ENCODE data around the gene APOBEC2.

The APOBEC2 gene

DNA sequence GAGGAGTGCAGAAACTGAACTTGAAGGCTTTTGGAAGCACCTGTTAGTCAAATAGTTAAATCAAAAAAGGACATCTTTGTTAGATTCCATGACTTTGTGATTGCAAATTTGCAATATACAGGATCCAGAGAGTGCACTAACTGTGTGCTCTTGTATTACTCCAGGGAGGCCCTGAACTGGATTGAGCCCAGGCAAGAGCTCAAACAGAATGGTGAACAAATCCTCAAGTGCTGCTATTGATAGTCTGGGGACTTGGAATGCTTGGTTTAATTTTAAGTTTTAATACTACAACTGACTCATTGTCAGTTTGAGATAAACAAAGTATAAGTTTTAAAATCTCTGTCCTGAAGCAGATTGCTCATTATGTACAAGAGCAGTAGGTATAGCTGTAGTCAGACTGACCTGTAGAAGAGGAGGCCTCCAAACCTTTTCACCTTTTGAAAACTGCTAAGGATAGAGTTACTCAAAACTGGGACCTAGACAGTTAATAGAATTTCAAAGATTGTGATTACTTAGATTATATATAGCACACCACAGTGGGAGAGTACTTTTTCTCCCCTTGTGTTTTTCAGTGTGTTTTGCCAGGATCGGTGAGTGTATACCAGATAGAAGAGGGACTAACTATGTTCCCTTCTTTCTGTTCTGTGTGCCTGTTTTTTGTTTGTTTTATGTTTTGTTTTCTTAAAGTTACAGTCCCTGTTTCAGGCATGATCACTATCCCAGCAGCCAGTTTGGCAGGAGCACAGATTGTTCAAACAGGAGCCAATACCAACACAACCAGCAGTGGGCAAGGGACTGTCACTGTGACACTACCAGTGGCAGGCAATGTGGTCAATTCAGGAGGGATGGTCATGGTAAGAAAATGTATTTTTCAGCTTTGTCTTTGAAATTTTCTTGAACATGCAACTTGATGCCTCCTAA lies 38.1 kb downstream of the APOBEC2 start:
- Histone ChIP-seq H2BK120ac (ENCODE audit: low read depth, low read length) (no peak overlapping the region), H2BK15ac (ENCODE audit: low read depth, poor library complexity, severe bottlenecking) (no peak overlapping the region), H3K23ac (ENCODE audit: low read length in 2 of 2) (no peak overlapping the region), H3K27me3 (ENCODE audit: control insufficient read depth in 1 of 2, insufficient read depth in 1 of 2, low read length in 2 of 2) (no peaks in the 10 kb centered on the region), H3K4me1 (ENCODE audit: control insufficient read depth, insufficient read depth, low read depth, low read length) (peaks cover 4% of the 10 kb centered on the region), H2AFZ (ENCODE audit: low read depth, low read length) (no peak overlapping the region), H2BK12ac (ENCODE audit: low read length in 2 of 2) (no peak overlapping the region), H3K4ac (ENCODE audit: low read depth in 1 of 2, low read length in 2 of 2) (no peak overlapping the region), H4K8ac (ENCODE audit: low read length) (no peak overlapping the region), H3K14ac (ENCODE audit: low read length in 2 of 2) (no peak overlapping the region), H3K36me3 (ENCODE audit: control insufficient read depth in 1 of 2, insufficient read depth in 2 of 2, low read depth in 1 of 2, low read length in 2 of 2) (peaks cover 19 to 89% of the 10 kb centered on the region in 2 experiments), H3K9ac (ENCODE audit: low read length) (peak overlapping the region; percentile 22), H2AK5ac (ENCODE audit: low read length, severe bottlenecking) (peak overlapping the region; percentile 44), H3K4me3 (ENCODE audit: insufficient read depth in 1 of 2, low read depth in 1 of 2, low read length in 2 of 2) (no peak overlapping the region), H3K9me3 (ENCODE audit: control insufficient read depth, low read length) (no peaks in the 10 kb centered on the region), H3K27ac (ENCODE audit: low read length, poor library complexity, severe bottlenecking) (no peak overlapping the region), H2BK5ac (ENCODE audit: low read depth, low read length, poor library complexity, severe bottlenecking) (no peak overlapping the region), H3K4me2 (ENCODE audit: low read length, poor library complexity, severe bottlenecking) (no peak overlapping the region), H4K91ac (ENCODE audit: low read length) (no peak overlapping the region), H3K79me1 (replicated peaks; ENCODE audit: low read length, poor library complexity, severe bottlenecking) (peaks cover 7% of the 10 kb centered on the region), H3K18ac (ENCODE audit: low read depth in 1 of 2, low read length in 2 of 2) (no peak overlapping the region)
- WGBS, result 67% methylated on average over 1 of the region's 1 CpG
- DNase-seq, result no peak

DNA sequence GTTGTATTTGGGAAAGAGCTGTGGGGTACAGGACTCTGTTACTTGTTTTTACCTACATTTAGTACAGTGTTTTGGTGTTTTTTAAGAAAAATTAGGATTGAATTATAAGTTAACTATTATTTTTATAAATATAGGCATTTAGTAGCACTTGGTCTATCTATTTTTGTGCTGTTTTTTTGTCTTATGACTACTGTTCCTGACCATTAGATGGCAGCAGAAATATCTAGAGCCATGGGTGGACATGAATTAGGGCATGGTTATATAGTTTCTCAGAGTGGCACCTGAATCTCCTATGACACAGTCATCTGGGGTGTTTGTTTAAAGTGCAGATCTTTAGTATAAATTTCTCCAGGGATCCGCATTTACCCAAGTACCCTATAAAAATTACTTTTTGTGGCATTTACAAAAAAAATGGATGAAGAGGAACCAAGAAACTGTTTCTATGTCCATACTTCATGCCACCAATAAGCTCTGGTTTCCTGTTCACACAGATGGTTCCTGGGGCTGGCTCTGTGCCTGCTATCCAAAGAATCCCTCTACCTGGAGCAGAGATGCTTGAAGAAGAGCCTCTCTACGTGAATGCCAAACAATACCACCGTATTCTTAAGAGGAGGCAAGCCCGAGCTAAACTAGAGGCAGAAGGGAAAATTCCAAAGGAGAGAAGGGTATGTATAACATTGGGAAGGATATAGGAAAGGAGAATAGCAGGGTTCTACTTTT lies 39.6 kb downstream of the APOBEC2 start:
- Histone ChIP-seq H4K8ac (ENCODE audit: low read length) (no peak overlapping the region), H3K4ac (ENCODE audit: low read depth in 1 of 2, low read length in 2 of 2) (no peak overlapping the region), H2BK15ac (ENCODE audit: low read depth, poor library complexity, severe bottlenecking) (no peak overlapping the region), H2BK120ac (ENCODE audit: low read depth, low read length) (no peak overlapping the region), H2BK5ac (ENCODE audit: low read depth, low read length, poor library complexity, severe bottlenecking) (no peak overlapping the region), H3K23ac (ENCODE audit: low read length in 2 of 2) (no peak overlapping the region), H3K79me1 (replicated peaks; ENCODE audit: low read length, poor library complexity, severe bottlenecking) (peaks cover 7% of the 10 kb centered on the region), H2AFZ (ENCODE audit: low read depth, low read length) (no peak overlapping the region), H3K4me2 (ENCODE audit: low read length, poor library complexity, severe bottlenecking) (no peak overlapping the region), H3K27ac (ENCODE audit: low read length, poor library complexity, severe bottlenecking) (no peak overlapping the region), H3K4me1 (ENCODE audit: control insufficient read depth, insufficient read depth, low read depth, low read length) (peaks cover 6% of the 10 kb centered on the region), H4K91ac (ENCODE audit: low read length) (no peak overlapping the region), H3K18ac (ENCODE audit: low read depth in 1 of 2, low read length in 2 of 2) (no peak overlapping the region), H3K9ac (ENCODE audit: low read length) (peak overlapping the region; percentile 67), H3K27me3 (ENCODE audit: control insufficient read depth in 1 of 2, insufficient read depth in 1 of 2, low read length in 2 of 2) (no peaks in the 10 kb centered on the region), H3K9me3 (ENCODE audit: control insufficient read depth, low read length) (no peaks in the 10 kb centered on the region), H2BK12ac (ENCODE audit: low read length in 2 of 2) (no peak overlapping the region), H3K14ac (ENCODE audit: low read length in 2 of 2) (no peak overlapping the region), H2AK5ac (ENCODE audit: low read length, severe bottlenecking) (no peak overlapping the region), H3K4me3 (ENCODE audit: insufficient read depth in 1 of 2, low read depth in 1 of 2, low read length in 2 of 2) (no peak overlapping the region), H3K36me3 (ENCODE audit: control insufficient read depth in 1 of 2, insufficient read depth in 2 of 2, low read depth in 1 of 2, low read length in 2 of 2) (peaks cover 19 to 89% of the 10 kb centered on the region in 2 experiments)
- peak; percentile 34 for DNase-seq
- 99% methylated on average over 3 of the region's 4 CpGs for WGBS

DNA sequence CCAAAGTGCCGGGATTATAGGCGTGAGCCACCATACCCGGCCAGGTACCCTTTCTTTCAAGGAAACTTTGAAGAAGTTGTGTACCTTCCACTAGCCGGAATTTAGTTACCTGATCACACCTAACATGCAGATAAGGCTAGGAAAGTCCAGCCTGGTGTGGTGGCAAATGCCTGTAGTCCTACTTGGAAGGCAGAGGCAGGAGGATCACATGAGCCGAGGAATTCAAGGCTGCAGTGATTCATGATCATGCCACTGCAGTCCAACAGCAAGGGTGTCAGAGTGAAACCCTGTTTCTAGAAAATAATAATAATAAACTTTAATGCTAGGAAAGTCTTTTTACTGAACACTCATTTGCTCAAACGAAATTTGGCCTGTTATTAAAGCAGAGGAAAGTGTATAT lies 40.7 kb downstream of the APOBEC2 start:
- Histone ChIP-seq H3K23ac (ENCODE audit: low read length in 2 of 2) (no peak overlapping the region), H2BK15ac (ENCODE audit: low read depth, poor library complexity, severe bottlenecking) (no peak overlapping the region), H3K27me3 (ENCODE audit: control insufficient read depth in 1 of 2, insufficient read depth in 1 of 2, low read length in 2 of 2) (no peaks in the 10 kb centered on the region), H3K14ac (ENCODE audit: low read length in 2 of 2) (no peak overlapping the region), H4K91ac (ENCODE audit: low read length) (no peak overlapping the region), H3K4me1 (ENCODE audit: control insufficient read depth, insufficient read depth, low read depth, low read length) (peaks cover 4% of the 10 kb centered on the region), H3K4me3 (ENCODE audit: insufficient read depth in 1 of 2, low read depth in 1 of 2, low read length in 2 of 2) (no peak overlapping the region), H3K36me3 (ENCODE audit: control insufficient read depth in 1 of 2, insufficient read depth in 2 of 2, low read depth in 1 of 2, low read length in 2 of 2) (peaks cover 19 to 94% of the 10 kb centered on the region in 2 experiments), H2BK12ac (ENCODE audit: low read length in 2 of 2) (no peak overlapping the region), H3K9me3 (ENCODE audit: control insufficient read depth, low read length) (no peaks in the 10 kb centered on the region), H2BK5ac (ENCODE audit: low read depth, low read length, poor library complexity, severe bottlenecking) (no peak overlapping the region), H3K79me1 (replicated peaks; ENCODE audit: low read length, poor library complexity, severe bottlenecking) (peaks cover 7% of the 10 kb centered on the region), H4K8ac (ENCODE audit: low read length) (no peak overlapping the region), H2AFZ (ENCODE audit: low read depth, low read length) (no peak overlapping the region), H3K4ac (ENCODE audit: low read depth in 1 of 2, low read length in 2 of 2) (no peak overlapping the region), H3K9ac (ENCODE audit: low read length) (peak overlapping the region; percentile 67), H3K27ac (ENCODE audit: low read length, poor library complexity, severe bottlenecking) (no peak overlapping the region), H3K18ac (ENCODE audit: low read depth in 1 of 2, low read length in 2 of 2) (no peak overlapping the region), H2AK5ac (ENCODE audit: low read length, severe bottlenecking) (no peak overlapping the region), H2BK120ac (ENCODE audit: low read depth, low read length) (no peak overlapping the region), H3K4me2 (ENCODE audit: low read length, poor library complexity, severe bottlenecking) (no peak overlapping the region)
- peak; percentile 12 for DNase-seq
- WGBS, result 96% methylated on average over 5 of the region's 6 CpGs

DNA sequence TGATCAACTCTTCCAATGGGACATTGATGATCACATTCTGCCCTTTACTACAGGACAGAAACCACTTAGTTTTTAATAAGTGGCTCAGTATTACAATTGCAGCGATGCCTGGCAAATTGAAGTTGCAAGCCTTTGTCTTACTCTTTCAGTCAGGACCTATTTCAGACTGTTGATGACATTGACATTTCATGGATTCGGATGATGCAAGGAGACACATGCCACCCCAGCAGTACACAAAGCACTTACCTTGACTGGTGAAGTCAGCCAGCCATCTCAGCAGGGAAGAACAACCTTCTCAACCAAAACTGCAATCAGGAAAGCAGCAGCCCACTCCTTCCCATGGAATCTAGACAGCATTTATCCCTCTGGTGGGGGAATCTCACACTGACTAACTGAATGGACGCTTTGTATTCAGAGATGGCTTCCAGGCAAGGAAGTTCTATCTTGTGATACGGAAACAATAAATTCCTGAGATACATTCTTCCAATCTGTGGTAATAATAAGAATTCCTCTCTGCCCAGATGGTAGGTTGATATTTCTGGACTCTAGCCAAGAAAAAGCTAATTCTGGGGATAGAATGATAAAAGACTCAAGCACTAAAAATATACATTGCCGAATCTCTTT lies 44.6 kb downstream of the APOBEC2 start:
- peaks cover 4% of the 10 kb centered on the region for H3K4me1 ChIP-seq (ENCODE audit: control insufficient read depth, insufficient read depth, low read depth, low read length)
- DNase-seq, result no peak
- H3K9ac ChIP-seq (ENCODE audit: low read length), result no peak overlapping the region
- no peak overlapping the region for H2AK5ac ChIP-seq (ENCODE audit: low read length, severe bottlenecking)
- H3K18ac ChIP-seq (ENCODE audit: low read depth in 1 of 2, low read length in 2 of 2), result no peak overlapping the region
- no peaks in the 10 kb centered on the region for H3K27me3 ChIP-seq (ENCODE audit: control insufficient read depth in 1 of 2, insufficient read depth in 1 of 2, low read length in 2 of 2)
- H3K4ac ChIP-seq (ENCODE audit: low read depth in 1 of 2, low read length in 2 of 2), result no peak overlapping the region
- 94% methylated on average over 3 of the region's 5 CpGs for WGBS
- H3K4me3 ChIP-seq (ENCODE audit: insufficient read depth in 1 of 2, low read depth in 1 of 2, low read length in 2 of 2), result no peak overlapping the region
- no peak overlapping the region for H3K14ac ChIP-seq (ENCODE audit: low read length in 2 of 2)
- no peaks in the 10 kb centered on the region for H3K9me3 ChIP-seq (ENCODE audit: control insufficient read depth, low read length)
- H3K27ac ChIP-seq (ENCODE audit: low read length, poor library complexity, severe bottlenecking), result peak overlapping the region; percentile 90
- no peak overlapping the region for H3K4me2 ChIP-seq (ENCODE audit: low read length, poor library complexity, severe bottlenecking)
- H2BK5ac ChIP-seq (ENCODE audit: low read depth, low read length, poor library complexity, severe bottlenecking), result peak overlapping the region; percentile 22
- H2BK120ac ChIP-seq (ENCODE audit: low read depth, low read length), result no peak overlapping the region
- H3K36me3 ChIP-seq (ENCODE audit: control insufficient read depth in 1 of 2, insufficient read depth in 2 of 2, low read depth in 1 of 2, low read length in 2 of 2), result peaks cover 19 to 90% of the 10 kb centered on the region in 2 experiments
- peaks cover 21% of the 10 kb centered on the region for H3K79me1 ChIP-seq (replicated peaks; ENCODE audit: low read length, poor library complexity, severe bottlenecking)
- no peak overlapping the region for H2BK12ac ChIP-seq (ENCODE audit: low read length in 2 of 2)
- no peak overlapping the region for H4K91ac ChIP-seq (ENCODE audit: low read length)
- H3K23ac ChIP-seq (ENCODE audit: low read length in 2 of 2), result no peak overlapping the region
- no peak overlapping the region for H2BK15ac ChIP-seq (ENCODE audit: low read depth, poor library complexity, severe bottlenecking)
- no peak overlapping the region for H2AFZ ChIP-seq (ENCODE audit: low read depth, low read length)
- no peak overlapping the region for H4K8ac ChIP-seq (ENCODE audit: low read length)
